Ovary (tissue), 9 donors: ENCODE results near the gene CTCF. TPM values are rescaled to one million over a fixed set of nuclear protein-coding genes. Genes with fewer than 3 reads are reported as not detected.
"Not testable (repeated sequence)": the region's sequence is repeated elsewhere in the genome, so short reads cannot be mapped to it uniquely, and the experiment has no call there.

Source experiments
- DNase-seq, 5 donors: peaks; one replicate each; pipeline ENCODE4 v3.0.0-alpha.2; 2019 to 2020
- H3K27ac ChIP-seq, 2 donors: fragments of 200-600 bp; one replicate each; pipeline versions ENCODE4 v1.5.1 to v1.8.0; 2019 to 2022
- H3K27me3 ChIP-seq: fragments of 200-600 bp; one replicate; pipeline ENCODE4 v1.8.0; 2022
- H3K36me3 ChIP-seq: fragments of 200-600 bp; sonication (generic); one replicate; pipeline ENCODE4 v1.5.1; 2019
- H3K4me1 ChIP-seq: one replicate; pipeline ENCODE4 v1.8.1; 2013; ENCODE audit warnings: mild to moderate bottlenecking, moderate library complexity; ENCODE audit not compliant: insufficient read depth
- H3K4me3 ChIP-seq: fragments of 200-600 bp; sonication (generic); one replicate; pipeline ENCODE4 v1.5.1; 2017
- H3K9me3 ChIP-seq, 2 donors: fragments of 200-600 bp in 1 of 2; sonication (generic) in 1 of 2; one replicate each; pipeline versions ENCODE4 v1.5.1 to v1.8.1; 2013 to 2019; ENCODE audit warnings: mild to moderate bottlenecking in 1 of 2, moderate library complexity in 1 of 2
- EP300 ChIP-seq: sonication (generic); formaldehyde crosslinking; IDR thresholded peaks from one replicate; pipeline ENCODE4 v1.6.1; 2017; ENCODE audit warnings: antibody characterized with exemption
- POLR2A ChIP-seq: fragments of 450-650 bp; IDR thresholded peaks from one replicate; pipeline ENCODE4 v1.6.1; 2017; ENCODE audit warnings: antibody characterized with exemption, mild to moderate bottlenecking, moderate library complexity
- WGBS, 3 donors: extraction: QIAGEN DNeasy Blood & Tissue Kit in 1 of 3; methylation state at CpG; one replicate each; pipeline versions ENCODE4 v1.1.5 to v1.1.7; 2013 to 2017; 5-methylcytosine and 5-hydroxymethylcytosine counted together
- intact Hi-C, 4 donors: fragments of 100-400 bp; cut with DNase I; formaldehyde crosslinking; loops; one replicate each; pipeline versions ENCODE4 v1.11.0 to v1.15.1; 2022 to 2023
- polyA plus RNA-seq, 2 donors: library from polyadenylated mRNA; stranded (reverse); fragments of 200-250 nt in 1 of 2; fragments of 350-450 nt in 1 of 2; fragmentation: Illumina TruSeq in 1 of 2; extraction: RNeasy Lipid Tissue Mini Kit (QIAGEN cat#74804) in 1 of 2; gene quantifications; one replicate each; pipeline ENCODE4 v1.2.3, GENCODE V29; 2013 to 2014
- total RNA-seq, 7 donors: library from RNA; depleted of rRNA in 2 of 7; stranded (reverse); fragments of >200 nt in 2 of 7; fragmentation: NEBNext Ultra II Directional in 3 of 7; extraction: Animal tissue kit (Norgen Biotek cat#: 25700) in 3 of 7; gene quantifications; one replicate each; pipeline versions ENCODE4 v1.1.0 to v1.2.4, GENCODE V29; 2016 to 2023
- TF ChIP-seq, protein P1 (sequence below), 3 donors: fragments of 450-650 bp in 2 of 3; fragments of 200-600 bp in 1 of 3; IDR thresholded peaks; one replicate each; pipeline versions ENCODE4 v1.5.1 to v1.8.0; 2016 to 2022; ENCODE audit warnings: antibody characterized with exemption in 3 of 3, mild to moderate bottlenecking in 1 of 3
- donor health status: DM: no; HTN: no; CAD: no; lungs with moderate emphysema.
- donor health status: DM: no; HTN: no; CAD: no.
- donor health status: Bipolar disorder and iron deficiency.
- donor health status: DM: yes; HTN: yes; CAD: no.
- donor health status: DM: no; HTN: no; CAD: no.
- donor health status: DM: yes; HTN: yes; CAD: no.

CTCF gene
- total and polyA plus RNA-seq, 9 donors: 21.0 to 48.4 (median 42.2) TPM

DNA sequence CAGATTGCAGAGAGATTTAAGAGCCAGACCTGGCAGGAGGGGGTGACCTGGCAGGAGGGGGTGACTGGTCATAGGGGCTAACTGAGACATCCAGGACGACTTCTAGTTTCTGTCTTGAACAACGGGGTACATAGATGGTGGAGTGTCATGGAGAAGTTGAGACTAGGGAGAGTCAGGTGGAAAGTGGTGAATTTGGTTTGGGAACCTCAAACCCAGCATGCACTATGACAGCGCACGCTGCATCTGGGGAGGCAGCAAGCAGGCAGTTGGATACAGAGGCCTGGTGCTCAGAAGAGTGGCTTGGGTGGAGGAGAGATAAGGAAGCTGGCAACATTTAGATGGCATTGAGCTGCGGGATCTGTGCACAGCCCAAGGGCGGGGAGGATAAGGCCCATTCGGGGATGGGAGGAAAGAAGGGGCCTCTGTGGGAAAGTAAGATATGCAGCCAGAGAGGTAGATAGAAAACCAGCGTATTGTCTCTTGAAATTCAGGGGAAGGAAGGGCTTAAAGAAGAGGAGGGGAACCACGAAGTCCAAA, 29.2 kb upstream of the CTCF start:
- Histone ChIP-seq H3K36me3 (no peaks in the 10 kb centered on the region), H3K27ac (no peak overlapping the region), H3K9me3 (no peaks in the 10 kb centered on the region), H3K4me1 (peaks cover 9% of the 10 kb centered on the region), H3K4me3 (no peak overlapping the region), H3K27me3 (no peaks in the 10 kb centered on the region)
- intact Hi-C loops: no loop called here
- no peak for TF ChIP-seq POLR2A
- no peak for TF ChIP-seq EP300
- TF ChIP-seq, protein P1, sequence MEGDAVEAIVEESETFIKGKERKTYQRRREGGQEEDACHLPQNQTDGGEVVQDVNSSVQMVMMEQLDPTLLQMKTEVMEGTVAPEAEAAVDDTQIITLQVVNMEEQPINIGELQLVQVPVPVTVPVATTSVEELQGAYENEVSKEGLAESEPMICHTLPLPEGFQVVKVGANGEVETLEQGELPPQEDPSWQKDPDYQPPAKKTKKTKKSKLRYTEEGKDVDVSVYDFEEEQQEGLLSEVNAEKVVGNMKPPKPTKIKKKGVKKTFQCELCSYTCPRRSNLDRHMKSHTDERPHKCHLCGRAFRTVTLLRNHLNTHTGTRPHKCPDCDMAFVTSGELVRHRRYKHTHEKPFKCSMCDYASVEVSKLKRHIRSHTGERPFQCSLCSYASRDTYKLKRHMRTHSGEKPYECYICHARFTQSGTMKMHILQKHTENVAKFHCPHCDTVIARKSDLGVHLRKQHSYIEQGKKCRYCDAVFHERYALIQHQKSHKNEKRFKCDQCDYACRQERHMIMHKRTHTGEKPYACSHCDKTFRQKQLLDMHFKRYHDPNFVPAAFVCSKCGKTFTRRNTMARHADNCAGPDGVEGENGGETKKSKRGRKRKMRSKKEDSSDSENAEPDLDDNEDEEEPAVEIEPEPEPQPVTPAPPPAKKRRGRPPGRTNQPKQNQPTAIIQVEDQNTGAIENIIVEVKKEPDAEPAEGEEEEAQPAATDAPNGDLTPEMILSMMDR (IDR thresholded peaks at IDR 0.05): no peak
- no peak for DNase-seq
- 77 to 83% (median 78%) methylated on average over 9 of the region's 9 CpGs for WGBS, 3 donors

DNA sequence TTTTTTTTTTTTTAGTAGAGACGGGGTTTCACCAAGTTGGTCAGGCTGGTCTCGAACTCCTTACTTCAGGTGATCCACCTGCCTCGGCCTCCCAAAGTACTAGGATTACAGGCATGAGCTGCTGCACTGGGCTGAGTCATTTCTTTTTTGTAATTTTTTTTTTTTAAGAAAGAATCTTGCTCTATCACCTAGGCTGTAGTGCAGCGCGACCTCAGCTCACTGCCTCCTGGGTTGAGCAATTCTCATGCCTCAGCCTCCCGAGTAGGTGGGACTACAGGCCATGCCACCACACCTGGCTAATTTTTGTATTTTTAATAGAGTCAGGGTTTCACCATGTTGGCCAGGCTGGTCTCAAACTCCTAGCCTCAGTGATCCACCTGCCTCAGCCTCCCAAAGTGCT, 28.3 kb upstream of the CTCF start:
- H3K36me3 ChIP-seq, H3K4me3 ChIP-seq, H3K27me3 ChIP-seq, intact Hi-C loops, H3K9me3 ChIP-seq, DNase-seq, H3K27ac ChIP-seq: not testable (repeated sequence)
- peaks cover 11% of the 10 kb centered on the region for H3K4me1 ChIP-seq
- 93 to 95% (median 93%) methylated on average over 6 of the region's 6 CpGs for WGBS, 3 donors

DNA sequence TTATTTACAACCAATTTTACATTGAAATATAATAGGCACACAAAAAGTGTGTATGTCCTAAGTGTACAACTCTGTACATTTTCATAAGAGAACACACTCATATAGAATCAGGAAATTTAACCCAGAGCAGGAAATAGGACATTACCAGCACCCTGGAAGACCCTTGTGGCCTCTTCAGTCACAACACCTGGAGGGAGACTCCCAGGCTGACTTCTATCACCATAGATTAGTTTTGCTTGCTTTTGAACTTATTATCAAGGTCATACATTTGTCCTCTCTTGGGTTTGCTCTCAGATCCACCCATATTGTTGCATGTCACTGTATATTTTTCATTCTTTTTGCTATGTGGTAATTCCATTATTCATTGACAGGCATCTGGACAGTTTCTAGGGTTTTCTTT, 27.9 kb upstream of the CTCF start:
- intact Hi-C loops: no loop called here
- peaks cover 11% of the 10 kb centered on the region for H3K4me1 ChIP-seq
- TF ChIP-seq, protein P1 (IDR thresholded peaks at IDR 0.05): no peak
- TF ChIP-seq POLR2A: no peak
- TF ChIP-seq EP300: no peak
- H3K27ac ChIP-seq: no peak overlapping the region
- no peaks in the 10 kb centered on the region for H3K27me3 ChIP-seq
- H3K9me3 ChIP-seq: no peaks in the 10 kb centered on the region
- no peak for DNase-seq
- no peak overlapping the region for H3K4me3 ChIP-seq
- no peaks in the 10 kb centered on the region for H3K36me3 ChIP-seq

DNA sequence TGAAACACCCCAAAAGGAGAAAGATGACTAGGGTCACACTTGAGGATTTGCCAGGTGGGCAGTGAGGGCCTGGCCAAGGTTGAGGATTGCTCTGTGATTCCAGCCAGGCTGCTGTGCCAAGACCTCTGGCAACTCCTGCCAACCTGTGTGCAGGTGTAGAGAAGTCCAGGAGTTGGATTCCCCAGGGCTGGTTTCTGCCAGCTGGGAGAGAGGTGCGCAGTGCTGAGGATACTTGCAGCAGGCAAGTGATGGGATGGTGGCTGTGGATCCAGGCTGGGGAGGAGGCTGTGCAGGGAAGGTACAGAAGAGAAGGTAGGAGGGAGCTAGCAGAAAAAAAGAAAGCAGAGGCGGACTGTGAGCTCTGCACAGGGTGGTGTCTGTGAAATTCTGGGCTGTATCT, 27.1 kb upstream of the CTCF start:
- no peak overlapping the region for H3K4me3 ChIP-seq
- H3K9me3 ChIP-seq: no peaks in the 10 kb centered on the region
- H3K4me1 ChIP-seq: peaks cover 11% of the 10 kb centered on the region
- 96% methylated on average over 2 of the region's 2 CpGs for WGBS, 3 donors
- intact Hi-C loops: no loop called here
- H3K36me3 ChIP-seq: no peaks in the 10 kb centered on the region
- no peak for DNase-seq
- H3K27me3 ChIP-seq: no peaks in the 10 kb centered on the region
- no peak overlapping the region for H3K27ac ChIP-seq
- TF ChIP-seq, protein P1 (IDR thresholded peaks at IDR 0.05): no peak
- TF ChIP-seq EP300 (no peak), POLR2A (no peak)

DNA sequence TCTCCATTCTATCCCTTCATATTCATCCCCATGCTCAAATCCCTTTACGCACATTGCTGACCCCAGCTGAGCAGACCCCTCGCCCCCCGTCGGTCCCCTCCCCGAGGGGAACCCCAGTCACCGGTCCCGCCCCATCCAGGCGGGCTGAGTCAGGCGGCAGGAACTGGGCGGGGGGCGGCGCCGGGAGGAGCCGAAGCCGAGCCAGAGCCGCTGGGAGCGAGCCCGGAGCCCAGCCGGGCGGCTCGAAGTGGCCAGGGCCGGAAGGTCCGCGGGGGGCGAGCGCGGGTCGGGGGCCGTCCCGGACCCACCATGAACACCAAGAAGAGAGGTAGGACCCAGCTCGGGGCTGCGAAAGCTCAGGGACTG, 25.1 kb upstream of the CTCF start:
- intact Hi-C loops: no loop called here
- Histone ChIP-seq H3K9me3 (no peaks in the 10 kb centered on the region), H3K27ac (peak overlapping the region; percentile 61 to 71), H3K36me3 (no peaks in the 10 kb centered on the region), H3K4me3 (peak overlapping the region; percentile 51), H3K27me3 (no peaks in the 10 kb centered on the region), H3K4me1 (peaks cover 5% of the 10 kb centered on the region)
- DNase-seq: peak; percentile 70 to 85 (median 78)
- no peak for TF ChIP-seq EP300
- peak; percentile 21 for TF ChIP-seq POLR2A
- 0 to 2% (median 1%) methylated on average over 28 to 32 of the region's 32 CpGs for WGBS, 3 donors
